Activated CD8-positive, alpha-beta memory T cell treated with anti-CD3 and anti-CD28 coated beads, Interleukin-2, amount 50 U/mL, for 1 hour (primary cell): Measurements from ENCODE around the gene TMEM54.

Experiments used
- DNase-seq: peaks from one replicate; pipeline ENCODE4 v3.0.0-alpha.2; 2020; ENCODE audit errors: extremely low read depth

The TMEM54 gene

GRCh38 chr1:32864375-32865019, 36.7 kb downstream of the TMEM54 start:
- DNase-seq, result no peak

- no peak for DNase-seq
Observed at GRCh38 chr1:32863881-32864245, 37.3 kb downstream of the TMEM54 start.

GRCh38 chr1:32863218-32863880, 37.8 kb downstream of the TMEM54 start:
- DNase-seq, result no peak

GRCh38 chr1:32861904-32862695, 39.1 kb downstream of the TMEM54 start:
- no peak for DNase-seq

GRCh38 chr1:32860566-32860965, 40.6 kb downstream of the TMEM54 start:
- no peak for DNase-seq

- no peak for DNase-seq
Observed at GRCh38 chr1:32859915-32860314, 41.3 kb downstream of the TMEM54 start.

- no peak for DNase-seq
Observed at GRCh38 chr1:32858791-32859190, 42.4 kb downstream of the TMEM54 start.

GRCh38 chr1:32858136-32858535, 43.1 kb downstream of the TMEM54 start:
- DNase-seq, result no peak

- no peak for DNase-seq
Observed at GRCh38 chr1:32855861-32856617, 45.1 kb downstream of the TMEM54 start.

GRCh38 chr1:32848354-32849063, 52.7 kb downstream of the TMEM54 start:
- no peak for DNase-seq
